Vagina (tissue), 2 donors: ENCODE data around the gene CASP3.

Experiments
- POLR2A ChIP-seq, 2 donors: fragments of 450-650 bp; IDR thresholded peaks; one replicate each; pipeline ENCODE4 v1.6.1; 2017; ENCODE audit warnings: antibody characterized with exemption in 2 of 2, mild to moderate bottlenecking in 2 of 2, moderate library complexity in 2 of 2
- POLR2AphosphoS5 ChIP-seq, 2 donors: sonication (generic); formaldehyde crosslinking; IDR thresholded peaks; one replicate each; pipeline ENCODE4 v1.9.0; 2017; ENCODE audit warnings: antibody characterized with exemption in 2 of 2, mild to moderate bottlenecking in 2 of 2, low read depth in 1 of 2; ENCODE audit not compliant: insufficient read depth in 1 of 2
- TF ChIP-seq, protein P1 (sequence below), 3 experiments: fragments of 450-650 bp in 2 of 3; fragments of 200-600 bp in 1 of 3; sonication (generic) in 1 of 3; IDR thresholded peaks; one replicate each; pipeline ENCODE4 v1.5.1; 2017 to 2019; ENCODE audit warnings: antibody characterized with exemption in 3 of 3, mild to moderate bottlenecking in 2 of 3, moderate library complexity in 2 of 3

DNA sequence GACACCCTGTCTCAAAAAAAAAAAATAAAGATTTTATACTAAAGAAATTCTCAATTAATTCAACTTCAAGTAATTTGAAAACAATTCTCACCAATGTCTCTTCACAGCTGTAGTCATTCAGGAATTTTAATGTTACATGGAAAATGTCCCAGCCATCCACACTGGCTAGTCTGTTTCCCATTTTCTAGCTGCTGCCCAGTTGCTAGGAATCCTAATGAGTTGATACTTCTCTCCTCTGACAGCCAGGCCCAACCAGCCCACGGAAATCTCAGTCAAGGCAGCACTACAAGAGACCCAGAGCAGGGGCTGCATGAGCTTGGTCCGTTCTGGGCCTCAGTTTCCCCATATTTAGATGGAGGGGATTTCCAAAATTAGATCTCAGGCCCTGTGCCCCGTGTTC lies 59.1 kb downstream of the CASP3 start:
- TF ChIP-seq POLR2AphosphoS5 (IDR thresholded peaks at IDR 0.05; ENCODE audit: insufficient read depth in 1 of 2, low read depth in 1 of 2) (no peak), POLR2A (IDR thresholded peaks at IDR 0.05) (no peak)
- TF ChIP-seq, protein P1, sequence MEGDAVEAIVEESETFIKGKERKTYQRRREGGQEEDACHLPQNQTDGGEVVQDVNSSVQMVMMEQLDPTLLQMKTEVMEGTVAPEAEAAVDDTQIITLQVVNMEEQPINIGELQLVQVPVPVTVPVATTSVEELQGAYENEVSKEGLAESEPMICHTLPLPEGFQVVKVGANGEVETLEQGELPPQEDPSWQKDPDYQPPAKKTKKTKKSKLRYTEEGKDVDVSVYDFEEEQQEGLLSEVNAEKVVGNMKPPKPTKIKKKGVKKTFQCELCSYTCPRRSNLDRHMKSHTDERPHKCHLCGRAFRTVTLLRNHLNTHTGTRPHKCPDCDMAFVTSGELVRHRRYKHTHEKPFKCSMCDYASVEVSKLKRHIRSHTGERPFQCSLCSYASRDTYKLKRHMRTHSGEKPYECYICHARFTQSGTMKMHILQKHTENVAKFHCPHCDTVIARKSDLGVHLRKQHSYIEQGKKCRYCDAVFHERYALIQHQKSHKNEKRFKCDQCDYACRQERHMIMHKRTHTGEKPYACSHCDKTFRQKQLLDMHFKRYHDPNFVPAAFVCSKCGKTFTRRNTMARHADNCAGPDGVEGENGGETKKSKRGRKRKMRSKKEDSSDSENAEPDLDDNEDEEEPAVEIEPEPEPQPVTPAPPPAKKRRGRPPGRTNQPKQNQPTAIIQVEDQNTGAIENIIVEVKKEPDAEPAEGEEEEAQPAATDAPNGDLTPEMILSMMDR (IDR thresholded peaks at IDR 0.05): no peak
